Measurements from ENCODE around the gene NREP.

NREP gene

DNA sequence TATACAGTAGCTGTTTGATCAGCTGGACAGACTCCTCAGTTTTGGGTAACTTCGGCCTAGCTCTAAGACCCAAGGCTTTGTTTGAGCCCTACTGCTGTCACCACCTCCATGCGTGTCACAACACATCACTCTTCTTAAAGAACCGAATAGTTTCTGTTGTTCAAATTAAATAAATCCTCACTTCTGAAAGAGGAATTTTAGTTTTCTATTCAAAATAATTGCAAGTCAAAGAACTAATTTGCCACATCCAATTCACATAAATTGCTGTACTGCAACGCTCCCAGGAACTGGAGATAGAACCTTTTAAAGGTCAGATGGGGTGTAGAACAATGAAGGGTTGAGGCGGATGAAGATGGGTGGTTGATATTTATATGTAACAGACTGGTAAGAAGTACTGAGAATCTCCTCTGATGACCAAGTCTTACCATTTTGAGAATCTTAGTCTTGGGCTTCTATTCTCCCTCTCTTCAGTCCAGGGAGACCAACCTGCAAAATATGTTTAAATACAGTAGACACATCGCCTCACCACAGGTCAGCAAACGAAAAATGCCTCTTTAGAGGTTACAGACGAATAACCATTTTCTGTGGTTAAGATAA lies 1.6 kb downstream of the NREP start:
- TF ChIP-seq RAD21 (IDR thresholded peaks at IDR 0.05; ENCODE audit: low read depth) (no peak), EP300 (IDR thresholded peaks at IDR 0.05; ENCODE audit: borderline replicate concordance) (no peak), CREB1 (IDR thresholded peaks at IDR 0.05; ENCODE audit: low read depth) (no peak), TEAD4 (IDR thresholded peaks at IDR 0.05) (no peak), CEBPB (IDR thresholded peaks at IDR 0.05) (no peak), EGR1 (IDR thresholded peaks at IDR 0.05) (no peak), MAX (IDR thresholded peaks at IDR 0.05) (no peak), NFIC (IDR thresholded peaks at IDR 0.05) (no peak), TCF12 (IDR thresholded peaks at IDR 0.05; ENCODE audit: low read depth) (no peak), ZBTB7A (IDR thresholded peaks at IDR 0.05; ENCODE audit: low read depth) (no peak)

DNA sequence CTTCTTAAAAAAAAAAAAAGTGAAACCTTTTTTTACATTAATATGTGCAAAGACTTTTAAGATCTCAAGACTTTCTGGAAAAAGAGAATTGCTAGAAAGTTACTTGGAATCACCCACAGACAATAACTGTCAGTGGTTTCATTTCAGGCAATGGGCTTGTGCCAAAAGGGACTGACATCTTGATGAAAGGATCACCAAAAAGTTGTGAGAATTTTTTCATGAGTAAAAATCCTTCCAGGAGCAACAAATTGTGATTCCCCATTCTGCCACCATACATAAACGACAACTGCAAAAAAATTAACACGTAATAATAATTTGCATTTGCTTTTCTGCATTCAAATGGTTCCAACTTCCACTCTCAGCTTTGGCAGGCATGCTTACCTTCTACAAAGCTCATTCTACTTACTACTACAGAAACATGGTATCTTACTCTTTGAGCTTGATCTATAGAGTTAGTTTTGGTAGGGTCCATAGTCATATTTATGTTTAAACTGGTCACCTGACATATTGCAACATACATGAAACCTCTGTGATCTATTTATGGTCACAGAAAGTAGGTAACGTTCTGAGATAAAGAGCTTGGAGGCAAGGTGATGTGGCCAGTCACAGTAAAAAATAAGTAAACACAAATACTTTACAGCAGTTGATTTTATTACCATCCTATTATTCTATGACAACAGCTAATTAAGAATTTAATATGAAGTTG lies 3.0 kb downstream of the NREP start:
- TF ChIP-seq YY1 (IDR thresholded peaks at IDR 0.05; ENCODE audit: low read depth) (no peak), CREB1 (IDR thresholded peaks at IDR 0.05; ENCODE audit: low read depth) (no peak), EGR1 (IDR thresholded peaks at IDR 0.05) (no peak), TCF12 (IDR thresholded peaks at IDR 0.05; ENCODE audit: low read depth) (no peak), ZBTB7A (IDR thresholded peaks at IDR 0.05; ENCODE audit: low read depth) (no peak), CEBPB (IDR thresholded peaks at IDR 0.05) (no peak), TAF1 (IDR thresholded peaks at IDR 0.05; ENCODE audit: low read depth) (no peak), USF1 (IDR thresholded peaks at IDR 0.05) (no peak), EP300 (IDR thresholded peaks at IDR 0.05; ENCODE audit: borderline replicate concordance) (no peak), REST (IDR thresholded peaks at IDR 0.05; ENCODE audit: low read depth) (no peak), MAX (IDR thresholded peaks at IDR 0.05) (no peak)

GRCh38 chr5:111752426-111752965 lies 4.5 kb downstream of the NREP start:
- TF ChIP-seq MAX (IDR thresholded peaks at IDR 0.05) (no peak), USF1 (IDR thresholded peaks at IDR 0.05) (no peak), NFIC (IDR thresholded peaks at IDR 0.05) (no peak), RAD21 (IDR thresholded peaks at IDR 0.05; ENCODE audit: low read depth) (no peak), ZBTB7A (IDR thresholded peaks at IDR 0.05; ENCODE audit: low read depth) (no peak), CREB1 (IDR thresholded peaks at IDR 0.05; ENCODE audit: low read depth) (no peak), TAF1 (IDR thresholded peaks at IDR 0.05; ENCODE audit: low read depth) (no peak), TCF12 (IDR thresholded peaks at IDR 0.05; ENCODE audit: low read depth) (no peak), FOXM1 (IDR thresholded peaks at IDR 0.05; ENCODE audit: borderline replicate concordance, low read depth) (no peak), REST (IDR thresholded peaks at IDR 0.05; ENCODE audit: low read depth) (no peak), CEBPB (IDR thresholded peaks at IDR 0.05) (no peak), TEAD4 (IDR thresholded peaks at IDR 0.05) (no peak), EP300 (IDR thresholded peaks at IDR 0.05; ENCODE audit: borderline replicate concordance) (no peak), EGR1 (IDR thresholded peaks at IDR 0.05) (no peak), YY1 (IDR thresholded peaks at IDR 0.05; ENCODE audit: low read depth) (no peak)

DNA sequence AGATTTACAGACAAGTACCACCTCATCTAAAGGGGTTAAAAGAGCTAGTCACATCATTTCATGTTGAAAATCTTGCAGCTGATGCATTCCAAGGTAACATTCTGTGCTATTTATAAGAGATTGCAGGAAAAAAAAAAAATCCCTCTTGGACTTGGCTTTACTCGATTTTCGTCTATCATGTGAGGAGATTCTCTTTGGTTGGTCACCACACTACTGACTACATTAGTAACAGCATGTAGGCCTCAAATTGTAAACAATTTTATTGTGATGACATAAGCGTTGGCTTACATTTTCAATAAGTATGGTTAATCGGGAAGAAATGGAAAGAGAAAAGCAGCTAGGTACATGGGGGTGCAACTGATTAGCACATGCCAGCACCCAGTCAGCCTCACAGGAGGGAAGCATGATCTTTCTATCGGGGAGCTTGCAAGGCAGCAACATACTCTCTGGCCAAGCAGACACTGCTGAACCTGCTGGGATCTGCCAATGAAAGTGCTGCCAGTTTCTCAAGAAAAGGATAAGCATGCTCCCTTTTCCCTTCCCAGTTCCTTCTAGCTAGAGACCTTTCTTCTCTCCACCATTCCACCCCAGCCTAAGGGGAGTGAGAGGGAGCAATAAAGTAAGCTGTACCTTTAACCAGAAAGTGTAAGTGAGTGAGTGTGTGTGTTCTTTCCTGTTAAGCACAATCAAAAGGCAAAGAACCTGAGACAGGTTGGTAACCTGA lies 7.5 kb downstream of the NREP start:
- TF ChIP-seq CREB1 (IDR thresholded peaks at IDR 0.05; ENCODE audit: low read depth) (no peak), TEAD4 (IDR thresholded peaks at IDR 0.05) (no peak), USF1 (IDR thresholded peaks at IDR 0.05) (no peak), NFIC (IDR thresholded peaks at IDR 0.05) (no peak), REST (IDR thresholded peaks at IDR 0.05; ENCODE audit: low read depth) (no peak), CEBPB (IDR thresholded peaks at IDR 0.05) (no peak), YY1 (IDR thresholded peaks at IDR 0.05; ENCODE audit: low read depth) (no peak), TCF12 (IDR thresholded peaks at IDR 0.05; ENCODE audit: low read depth) (no peak), MAX (IDR thresholded peaks at IDR 0.05) (no peak), EGR1 (IDR thresholded peaks at IDR 0.05) (no peak), FOXM1 (IDR thresholded peaks at IDR 0.05; ENCODE audit: borderline replicate concordance, low read depth) (no peak), TAF1 (IDR thresholded peaks at IDR 0.05; ENCODE audit: low read depth) (no peak), RAD21 (IDR thresholded peaks at IDR 0.05; ENCODE audit: low read depth) (no peak), ZBTB7A (IDR thresholded peaks at IDR 0.05; ENCODE audit: low read depth) (no peak), EP300 (IDR thresholded peaks at IDR 0.05; ENCODE audit: borderline replicate concordance) (no peak)

All from Ishikawa (cell line).